HepG2 (cell line): Measurements from ENCODE around the gene EYA2. TPM values are rescaled to one million over a fixed set of nuclear protein-coding genes. Genes with fewer than 3 reads are reported as not detected.

Source experiments
- ATAC-seq: fragments of 200-7000 bp; cut with Tn5 transposase; 3 replicates; pipeline ENCODE4 v1.9.1; 2020; ENCODE audit warnings: mild to moderate bottlenecking, moderate library complexity
- BruUV-seq: library from RNA; stranded (reverse); fragments of 400-500 nt; replicated peaks from 2 replicates; lab custom pipeline; 2021; lab: Mats Ljungman, UMichigan
- CTCF ChIA-PET: fragments of 300-600 bp; formaldehyde crosslinking; extraction: SDS; loops from one replicate; lab custom pipeline; 2021; ENCODE audit warnings: low total read pairs, inconsistent platforms, low intra/inter-chr PET ratio; lab: Yijun Ruan, JAX
- POLR2A ChIA-PET: fragments of 350-600 bp; sonication (Branson Sonifier 250); formaldehyde crosslinking; loops from one replicate; lab custom pipeline; 2020; ENCODE audit warnings: antibody characterized with exemption, inconsistent platforms; lab: Yijun Ruan, JAX
- DNase-seq: peaks from one replicate; pipeline ENCODE4 v3.0.0-alpha.2; 2015; ENCODE audit warnings: low spot score
- FAIRE-seq: peaks from 3 replicates; lab custom pipeline; 2011; peaks lifted over from hg19 to GRCh38; lab: Jason Lieb, UNC
- H2AFZ ChIP-seq: one replicate; pipeline ENCODE4 v1.6.1; 2011; ENCODE audit warnings: low read length, inconsistent platforms
- H3K27ac ChIP-seq: fragments of 300-600 bp; 3 replicates; pipeline ENCODE4 v1.8.0; 2011; ENCODE audit warnings: mixed run types, mild to moderate bottlenecking, mixed read lengths, low read length, inconsistent platforms; ENCODE audit not compliant: insufficient read depth; ENCODE audit errors: extremely low read length
- H3K27me3 ChIP-seq, 2 experiments: fragments of 200-600 bp in 1 of 2; 2 replicates in 1 of 2; 3 replicates in 1 of 2; pipeline versions ENCODE4 v1.6.0 to v1.8.0; 2011; ENCODE audit warnings: low read length in 2 of 2, mild to moderate bottlenecking in 2 of 2, moderate library complexity in 2 of 2, inconsistent platforms in 1 of 2; ENCODE audit not compliant: insufficient read depth in 2 of 2, control insufficient read depth in 1 of 2
- H3K36me3 ChIP-seq, 2 experiments: fragments of 200-600 bp in 1 of 2; replicated peaks in 1 of 2; 2 replicates in 1 of 2; 3 replicates in 1 of 2; pipeline versions ENCODE4 v1.5.1 to v1.8.0; 2011; ENCODE audit warnings: low read length in 2 of 2, inconsistent platforms in 1 of 2; ENCODE audit not compliant: insufficient read depth in 2 of 2, control insufficient read depth in 1 of 2
- H3K4me1 ChIP-seq: 2 replicates; pipeline ENCODE4 v1.5.1; 2012; ENCODE audit warnings: low read length, inconsistent platforms; ENCODE audit not compliant: insufficient read depth
- H3K4me2 ChIP-seq: 2 replicates; pipeline ENCODE4 v1.6.0; 2011; ENCODE audit warnings: low read depth, low read length, inconsistent platforms
- H3K4me3 ChIP-seq, 3 experiments: fragments of 200-600 bp in 1 of 3; sonication (generic), shearing (Covaris generic) in 1 of 3; replicated peaks in 1 of 3; 2 replicates each; pipeline ENCODE4 v1.5.1; 2011 to 2016; ENCODE audit warnings: low read length in 3 of 3, inconsistent platforms in 2 of 3, low read depth in 2 of 3, mild to moderate bottlenecking in 2 of 3, control low read depth in 1 of 3, mixed read lengths in 1 of 3; ENCODE audit not compliant: insufficient read depth in 1 of 3
- H3K79me2 ChIP-seq: one replicate; pipeline ENCODE4 v1.6.1; 2011; ENCODE audit warnings: low read length, inconsistent platforms; ENCODE audit not compliant: insufficient read depth
- H3K9ac ChIP-seq: 2 replicates; pipeline ENCODE4 v1.6.0; 2011; ENCODE audit warnings: mild to moderate bottlenecking, low read depth, low read length, inconsistent platforms; ENCODE audit not compliant: insufficient read depth
- H3K9me3 ChIP-seq: 2 replicates; pipeline ENCODE4 v1.5.1; 2012; ENCODE audit warnings: mild to moderate bottlenecking, low read length
- H4K20me1 ChIP-seq: 2 replicates; pipeline ENCODE4 v1.6.0; 2011; ENCODE audit warnings: inconsistent platforms, mild to moderate bottlenecking, low read length, moderate library complexity; ENCODE audit not compliant: insufficient read depth
- ARID2 ChIP-seq: sonication (generic); formaldehyde crosslinking; IDR thresholded peaks from 2 replicates; pipeline ENCODE4 v1.8.1; 2022; ENCODE audit warnings: mild to moderate bottlenecking, missing genetic modification reagents, borderline replicate concordance
- CREM ChIP-seq, 2 experiments: sonication (generic) in 1 of 2; formaldehyde crosslinking in 1 of 2; IDR thresholded peaks; 2 replicates each; pipeline versions ENCODE4 v1.4.0 to v1.6.1; 2016 to 2020; ENCODE audit warnings: antibody characterized with exemption in 1 of 2, mild to moderate bottlenecking in 1 of 2, missing genetic modification reagents in 1 of 2
- GATA4 ChIP-seq: sonication (generic); IDR thresholded peaks from 2 replicates; pipeline ENCODE4 v1.6.1; 2016; ENCODE audit warnings: antibody characterized with exemption, low read depth, borderline replicate concordance
- GFI1 ChIP-seq: sonication (generic); formaldehyde crosslinking; IDR thresholded peaks from 2 replicates; pipeline ENCODE4 v1.5.0; 2020; ENCODE audit warnings: missing genetic modification reagents, mild to moderate bottlenecking, borderline replicate concordance
- NFIC ChIP-seq: IDR thresholded peaks from 2 replicates; pipeline ENCODE4 v1.6.1; 2012; ENCODE audit warnings: mild to moderate bottlenecking, low read length, inconsistent platforms
- SETDB1 ChIP-seq: sonication (generic); formaldehyde crosslinking; IDR thresholded peaks from 2 replicates; pipeline ENCODE4 v1.5.1; 2020; ENCODE audit warnings: missing genetic modification reagents, mild to moderate bottlenecking, borderline replicate concordance
- TCF7L2 ChIP-seq: IDR thresholded peaks from 2 replicates; pipeline ENCODE4 v1.6.1; 2011; ENCODE audit warnings: mild to moderate bottlenecking, low read depth, low read length, moderate library complexity
- TRIM24 ChIP-seq: sonication (generic); formaldehyde crosslinking; IDR thresholded peaks from 2 replicates; pipeline ENCODE4 v1.8.0; 2022; ENCODE audit warnings: mild to moderate bottlenecking, missing genetic modification reagents
- ZBTB49 ChIP-seq: sonication (generic); formaldehyde crosslinking; IDR thresholded peaks from 2 replicates; pipeline ENCODE4 v1.4.0; 2020; ENCODE audit warnings: missing genetic modification reagents, borderline replicate concordance
- ZFP36 ChIP-seq: fragments of 150-350 bp; IDR thresholded peaks from 2 replicates; pipeline ENCODE4 v1.6.1; 2018; ENCODE audit warnings: borderline replicate concordance, low read length, low read depth; ENCODE audit not compliant: partially characterized antibody
- ZKSCAN5 ChIP-seq: sonication (generic); formaldehyde crosslinking; IDR thresholded peaks from 2 replicates; pipeline ENCODE4 v1.5.1; 2020; ENCODE audit warnings: mild to moderate bottlenecking, missing genetic modification reagents
- ZNF10 ChIP-seq: sonication (generic); formaldehyde crosslinking; IDR thresholded peaks from 2 replicates; pipeline ENCODE4 v1.4.0; 2020; ENCODE audit warnings: mild to moderate bottlenecking, low read depth, missing genetic modification reagents, borderline replicate concordance
- ZNF746 ChIP-seq: sonication (generic); formaldehyde crosslinking; IDR thresholded peaks from 2 replicates; pipeline ENCODE4 v1.8.0; 2022; ENCODE audit warnings: mild to moderate bottlenecking, missing genetic modification reagents
- ZNF773 ChIP-seq: sonication (generic); formaldehyde crosslinking; IDR thresholded peaks from 2 replicates; pipeline ENCODE4 v1.4.0; 2020; ENCODE audit warnings: missing genetic modification reagents, borderline replicate concordance
- WGBS: methylation state at CpG from one replicate; pipeline ENCODE4 v1.1.6; 2017; ENCODE audit warnings: low lambda C conversion rate; 5-methylcytosine and 5-hydroxymethylcytosine counted together
- in situ Hi-C: cut with HindIII; loops from 2 replicates; pipeline ENCODE4 v1.10.0; 2017; ENCODE audit warnings: low pct_unique_long_range_greater_than_20kb; ENCODE audit not compliant: extremely low pct_ligation_motif_present
- intact Hi-C: fragments of 100-400 bp; cut with micrococcal nuclease; formaldehyde crosslinking; loops from one replicate; pipeline ENCODE4 v1.10.0; 2022; ENCODE audit not compliant: unreplicated experiment
- polyA plus RNA-seq, 8 experiments: library from polyadenylated mRNA; depleted of rRNA in 3 of 8; stranded (reverse) in 7 of 8; unstranded in 1 of 8; fragments of >200 nt; fragmentation: Illumina TruSeq in 4 of 8; extraction: Trizol in 4 of 8; gene quantifications; 2 replicates each; pipeline versions ENCODE4 v1.2.1 to v1.2.3, GENCODE V29; 2011 to 2016; ENCODE audit warnings: low read depth in 4 of 8, missing spikeins in 1 of 8, mixed read lengths in 1 of 8; ENCODE audit not compliant: insufficient read depth in 1 of 8
- total RNA-seq, 5 experiments: library from RNA; depleted of rRNA; stranded (reverse); fragments of >200 nt; fragmentation: Illumina TruSeq; extraction: Trizol; gene quantifications; 2 replicates each; pipeline ENCODE4 v1.2.3, GENCODE V29; 2016; ENCODE audit warnings: low read depth in 1 of 5

Gene EYA2
- total and polyA plus RNA-seq, 2 of the 13 experiments (the other 11 are each of a cell fraction or from before 2014, with no cell fraction given): not detected

GRCh38 chr20:46865824-46866223 is 28.8 kb upstream of the EYA2 start:
- H3K4me2 ChIP-seq: no peak overlapping the region
- no TSS peak for BruUV-seq
- ChIA-PET CTCF (no interaction called here), POLR2A (no interaction called here)
- H4K20me1 ChIP-seq: no peaks in the 10 kb centered on the region
- H3K36me3 ChIP-seq: no peaks in the 10 kb centered on the region
- no peak overlapping the region for H3K27ac ChIP-seq
- no peaks in the 10 kb centered on the region for H3K79me2 ChIP-seq
- peaks cover 2 to 14% of the 10 kb centered on the region in 2 experiments; a peak in 2 of 5 replicates for H3K27me3 ChIP-seq
- H3K9me3 ChIP-seq: peaks cover 5% of the 10 kb centered on the region; the same call in 1 of the 2 replicates
- in situ Hi-C loops (no loop called here), intact Hi-C loops (no loop called here)
- H3K4me1 ChIP-seq: no peaks in the 10 kb centered on the region
- no peak for ATAC-seq
- H3K4me3 ChIP-seq: no peak overlapping the region
- DNase-seq: no peak
- TF ChIP-seq ZBTB49 (no peak), NFIC (no peak), ZNF746 (CRISPR knock-in tag) (no peak), CREM (IDR thresholded peaks at IDR 0.05) (no peak), CREM (CRISPR knock-in tag; IDR thresholded peaks at IDR 0.05) (no peak), SETDB1 (CRISPR knock-in tag) (no peak), GFI1 (CRISPR knock-in tag) (no peak), TRIM24 (CRISPR knock-in tag) (no peak), ZNF773 (CRISPR knock-in tag) (no peak), ZFP36 (no peak), ZNF10 (CRISPR knock-in tag) (no peak), GATA4 (no peak), ARID2 (CRISPR knock-in tag) (no peak), TCF7L2 (no peak), ZKSCAN5 (CRISPR knock-in tag) (no peak)
- 59% methylated on average over 4 of the region's 4 CpGs for WGBS
- no peak overlapping the region for H2AFZ ChIP-seq
- FAIRE-seq: no peak
- no peak overlapping the region for H3K9ac ChIP-seq
